ENCODE data around the gene CRY2. TPM values are rescaled to one million over a fixed set of nuclear protein-coding genes. Genes with fewer than 3 reads are reported as not detected.

CRY2 gene
- total and polyA plus RNA-seq, 2 experiments from 2014 or later = 9.5 to 15.4 TPM

DNA sequence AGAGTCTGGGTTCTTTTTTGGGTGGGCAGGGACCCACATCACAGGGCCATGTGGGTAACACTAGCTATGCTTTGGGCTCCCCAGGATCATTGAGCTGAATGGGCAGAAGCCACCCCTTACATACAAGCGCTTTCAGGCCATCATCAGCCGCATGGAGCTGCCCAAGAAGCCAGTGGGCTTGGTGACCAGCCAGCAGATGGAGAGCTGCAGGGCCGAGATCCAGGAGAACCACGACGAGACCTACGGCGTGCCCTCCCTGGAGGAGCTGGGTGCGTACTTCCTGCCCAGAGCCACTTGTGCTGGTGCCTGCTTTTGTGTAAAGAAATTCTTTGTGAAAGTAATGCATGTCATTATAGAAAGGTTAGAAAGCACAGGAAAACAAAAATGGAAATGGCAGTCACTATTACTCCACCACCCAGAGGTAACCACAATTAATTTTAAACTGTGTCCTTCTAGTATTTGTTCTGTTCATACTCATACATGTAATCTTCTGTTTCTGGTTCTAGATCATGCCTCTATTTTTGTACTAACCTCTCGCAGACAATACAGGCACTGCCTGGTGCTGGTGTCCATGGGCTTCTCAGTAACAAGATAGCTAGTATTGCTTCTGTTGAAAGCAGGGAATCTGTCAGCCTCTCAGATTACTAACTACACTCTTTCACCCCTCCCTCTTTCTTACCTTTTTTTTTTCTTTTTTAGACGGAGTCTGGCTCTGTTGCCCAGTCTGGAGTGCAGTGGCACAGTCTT is 13.7 kb downstream of the CRY2 start (continued):
- TF ChIP-seq REST (IDR thresholded peaks at IDR 0.05; ENCODE audit: unreplicated experiment) (no peak), STAT1 (IDR thresholded peaks at IDR 0.05; ENCODE audit: unreplicated experiment) (no peak)
- TF ChIP-seq, protein P1, sequence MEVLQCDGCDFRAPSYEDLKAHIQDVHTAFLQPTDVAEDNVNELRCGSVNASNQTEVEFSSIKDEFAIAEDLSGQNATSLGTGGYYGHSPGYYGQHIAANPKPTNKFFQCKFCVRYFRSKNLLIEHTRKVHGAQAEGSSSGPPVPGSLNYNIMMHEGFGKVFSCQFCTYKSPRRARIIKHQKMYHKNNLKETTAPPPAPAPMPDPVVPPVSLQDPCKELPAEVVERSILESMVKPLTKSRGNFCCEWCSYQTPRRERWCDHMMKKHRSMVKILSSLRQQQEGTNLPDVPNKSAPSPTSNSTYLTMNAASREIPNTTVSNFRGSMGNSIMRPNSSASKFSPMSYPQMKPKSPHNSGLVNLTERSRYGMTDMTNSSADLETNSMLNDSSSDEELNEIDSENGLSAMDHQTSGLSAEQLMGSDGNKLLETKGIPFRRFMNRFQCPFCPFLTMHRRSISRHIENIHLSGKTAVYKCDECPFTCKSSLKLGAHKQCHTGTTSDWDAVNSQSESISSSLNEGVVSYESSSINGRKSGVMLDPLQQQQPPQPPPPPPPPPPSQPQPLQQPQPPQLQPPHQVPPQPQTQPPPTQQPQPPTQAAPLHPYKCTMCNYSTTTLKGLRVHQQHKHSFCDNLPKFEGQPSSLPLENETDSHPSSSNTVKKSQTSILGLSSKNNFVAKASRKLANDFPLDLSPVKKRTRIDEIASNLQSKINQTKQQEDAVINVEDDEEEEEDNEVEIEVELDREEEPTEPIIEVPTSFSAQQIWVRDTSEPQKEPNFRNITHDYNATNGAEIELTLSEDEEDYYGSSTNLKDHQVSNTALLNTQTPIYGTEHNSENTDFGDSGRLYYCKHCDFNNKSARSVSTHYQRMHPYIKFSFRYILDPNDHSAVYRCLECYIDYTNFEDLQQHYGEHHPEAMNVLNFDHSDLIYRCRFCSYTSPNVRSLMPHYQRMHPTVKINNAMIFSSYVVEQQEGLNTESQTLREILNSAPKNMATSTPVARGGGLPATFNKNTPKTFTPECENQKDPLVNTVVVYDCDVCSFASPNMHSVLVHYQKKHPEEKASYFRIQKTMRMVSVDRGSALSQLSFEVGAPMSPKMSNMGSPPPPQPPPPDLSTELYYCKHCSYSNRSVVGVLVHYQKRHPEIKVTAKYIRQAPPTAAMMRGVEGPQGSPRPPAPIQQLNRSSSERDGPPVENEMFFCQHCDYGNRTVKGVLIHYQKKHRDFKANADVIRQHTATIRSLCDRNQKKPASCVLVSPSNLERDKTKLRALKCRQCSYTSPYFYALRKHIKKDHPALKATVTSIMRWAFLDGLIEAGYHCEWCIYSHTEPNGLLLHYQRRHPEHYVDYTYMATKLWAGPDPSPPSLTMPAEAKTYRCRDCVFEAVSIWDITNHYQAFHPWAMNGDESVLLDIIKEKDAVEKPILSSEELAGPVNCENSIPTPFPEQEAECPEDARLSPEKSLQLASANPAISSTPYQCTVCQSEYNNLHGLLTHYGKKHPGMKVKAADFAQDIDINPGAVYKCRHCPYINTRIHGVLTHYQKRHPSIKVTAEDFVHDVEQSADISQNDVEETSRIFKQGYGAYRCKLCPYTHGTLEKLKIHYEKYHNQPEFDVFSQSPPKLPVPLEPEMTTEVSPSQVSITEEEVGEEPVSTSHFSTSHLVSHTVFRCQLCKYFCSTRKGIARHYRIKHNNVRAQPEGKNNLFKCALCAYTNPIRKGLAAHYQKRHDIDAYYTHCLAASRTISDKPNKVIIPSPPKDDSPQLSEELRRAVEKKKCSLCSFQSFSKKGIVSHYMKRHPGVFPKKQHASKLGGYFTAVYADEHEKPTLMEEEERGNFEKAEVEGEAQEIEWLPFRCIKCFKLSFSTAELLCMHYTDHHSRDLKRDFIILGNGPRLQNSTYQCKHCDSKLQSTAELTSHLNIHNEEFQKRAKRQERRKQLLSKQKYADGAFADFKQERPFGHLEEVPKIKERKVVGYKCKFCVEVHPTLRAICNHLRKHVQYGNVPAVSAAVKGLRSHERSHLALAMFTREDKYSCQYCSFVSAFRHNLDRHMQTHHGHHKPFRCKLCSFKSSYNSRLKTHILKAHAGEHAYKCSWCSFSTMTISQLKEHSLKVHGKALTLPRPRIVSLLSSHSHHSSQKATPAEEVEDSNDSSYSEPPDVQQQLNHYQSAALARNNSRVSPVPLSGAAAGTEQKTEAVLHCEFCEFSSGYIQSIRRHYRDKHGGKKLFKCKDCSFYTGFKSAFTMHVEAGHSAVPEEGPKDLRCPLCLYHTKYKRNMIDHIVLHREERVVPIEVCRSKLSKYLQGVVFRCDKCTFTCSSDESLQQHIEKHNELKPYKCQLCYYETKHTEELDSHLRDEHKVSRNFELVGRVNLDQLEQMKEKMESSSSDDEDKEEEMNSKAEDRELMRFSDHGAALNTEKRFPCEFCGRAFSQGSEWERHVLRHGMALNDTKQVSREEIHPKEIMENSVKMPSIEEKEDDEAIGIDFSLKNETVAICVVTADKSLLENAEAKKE (CRISPR knock-in tag; IDR thresholded peaks at IDR 0.05) = no peak

- Mint-ChIP-seq H3K27ac (no peak overlapping the region), H3K4me1 (peaks cover 12% of the 10 kb centered on the region), H3K4me3 (no peak overlapping the region), H3K9me3 (no peaks in the 10 kb centered on the region), H3K27me3 (ENCODE audit: insufficient read depth, low read depth, poor library complexity) (peaks cover 2% of the 10 kb centered on the region), H3K36me3 (ENCODE audit: low read depth) (peaks cover 18% of the 10 kb centered on the region; the same call in 2 of the 3 replicates)
- H3F3A ChIP-seq (replicated peaks; ENCODE audit: low read depth) = no peaks in the 10 kb centered on the region
- H2AFZ ChIP-seq = no peak overlapping the region
- H3K4me3 ChIP-seq = no peak overlapping the region
- no peak for DNase-seq (ENCODE audit: low spot score)
- H3K27ac ChIP-seq (ENCODE audit: low read depth) = no peak overlapping the region
- no peaks in the 10 kb centered on the region; the same call in 1 of the 2 replicates for H4K20me1 ChIP-seq (replicated peaks; ENCODE audit: insufficient read depth)
- no peaks in the 10 kb centered on the region for H3K27me3 ChIP-seq (ENCODE audit: insufficient read depth)
- peaks cover under 1% of the 10 kb centered on the region; the same call in 1 of the 2 replicates for H3K4me1 ChIP-seq (ENCODE audit: insufficient read depth)
- H3K4me2 ChIP-seq = no peak overlapping the region
- no peaks in the 10 kb centered on the region for H3K36me3 ChIP-seq (ENCODE audit: insufficient read depth)
- H3K79me2 ChIP-seq (replicated peaks; ENCODE audit: insufficient read depth) = no peaks in the 10 kb centered on the region
- H3K9me2 ChIP-seq (ENCODE audit: insufficient read depth) = no peaks in the 10 kb centered on the region
- ATAC-seq = no peak
- TF ChIP-seq JUNB (IDR thresholded peaks at IDR 0.05; ENCODE audit: unreplicated experiment) (no peak), ZNF114 (CRISPR knock-in tag; IDR thresholded peaks at IDR 0.05) (no peak)
- TF ChIP-seq, protein P1 (CRISPR knock-in tag; IDR thresholded peaks at IDR 0.05) = no peak
Measured at GRCh38 chr11:45864041-45864440, 16.8 kb downstream of the CRY2 start.

All from GM23338 (cell line).